HCT116 (cell line): ENCODE data around the gene ARL6IP4.

Source experiments
- ELF1 ChIP-seq: IDR thresholded peaks from 2 replicates; pipeline ENCODE4 v1.6.1; 2012; ENCODE audit warnings: low read depth, borderline replicate concordance
- YY1 ChIP-seq: IDR thresholded peaks from 2 replicates; pipeline ENCODE4 v1.6.1; 2011; ENCODE audit warnings: low read length, low read depth, moderate library complexity, mild to moderate bottlenecking; ENCODE audit not compliant: insufficient replicate concordance; ENCODE audit errors: extremely low read depth
- TF ChIP-seq, protein P1 (sequence below), 3 experiments: fragments of 200-600 bp in 1 of 3; sonication (generic) in 1 of 3; IDR thresholded peaks in 2 of 3; conservative IDR thresholded peaks in 1 of 3; 2 replicates each; pipeline ENCODE4 v1.5.1; 2012 to 2017; ENCODE audit warnings: low read depth in 2 of 3, low read length in 2 of 3, antibody characterized with exemption in 1 of 3, borderline replicate concordance in 1 of 3, control low read depth in 1 of 3, mild to moderate bottlenecking in 1 of 3, mixed read lengths in 1 of 3, mixed run types in 1 of 3, moderate library complexity in 1 of 3; ENCODE audit not compliant: insufficient read depth in 1 of 3

DNA sequence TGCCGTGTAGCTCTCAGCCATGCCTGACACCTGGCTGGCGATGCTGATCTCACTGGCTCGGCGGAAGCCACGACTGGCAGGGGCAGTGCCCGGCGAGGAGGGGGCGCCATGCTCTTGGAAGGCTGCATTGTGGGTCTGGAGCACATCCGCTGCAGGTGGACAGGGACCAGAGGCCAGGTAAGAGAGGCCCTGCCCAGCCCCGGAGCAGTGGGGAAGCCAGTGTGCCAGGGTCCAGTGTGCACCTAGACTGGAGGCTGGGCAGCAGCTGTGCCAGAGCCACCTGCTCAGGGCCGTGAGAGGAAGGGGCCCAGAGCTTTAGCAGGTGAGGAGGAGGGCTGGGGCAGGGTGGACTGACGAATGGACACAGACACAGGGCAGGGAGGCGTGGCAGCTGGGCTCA, 10.1 kb downstream of the ARL6IP4 start:
- TF ChIP-seq YY1 (no peak), ELF1 (no peak)
- TF ChIP-seq, protein P1, sequence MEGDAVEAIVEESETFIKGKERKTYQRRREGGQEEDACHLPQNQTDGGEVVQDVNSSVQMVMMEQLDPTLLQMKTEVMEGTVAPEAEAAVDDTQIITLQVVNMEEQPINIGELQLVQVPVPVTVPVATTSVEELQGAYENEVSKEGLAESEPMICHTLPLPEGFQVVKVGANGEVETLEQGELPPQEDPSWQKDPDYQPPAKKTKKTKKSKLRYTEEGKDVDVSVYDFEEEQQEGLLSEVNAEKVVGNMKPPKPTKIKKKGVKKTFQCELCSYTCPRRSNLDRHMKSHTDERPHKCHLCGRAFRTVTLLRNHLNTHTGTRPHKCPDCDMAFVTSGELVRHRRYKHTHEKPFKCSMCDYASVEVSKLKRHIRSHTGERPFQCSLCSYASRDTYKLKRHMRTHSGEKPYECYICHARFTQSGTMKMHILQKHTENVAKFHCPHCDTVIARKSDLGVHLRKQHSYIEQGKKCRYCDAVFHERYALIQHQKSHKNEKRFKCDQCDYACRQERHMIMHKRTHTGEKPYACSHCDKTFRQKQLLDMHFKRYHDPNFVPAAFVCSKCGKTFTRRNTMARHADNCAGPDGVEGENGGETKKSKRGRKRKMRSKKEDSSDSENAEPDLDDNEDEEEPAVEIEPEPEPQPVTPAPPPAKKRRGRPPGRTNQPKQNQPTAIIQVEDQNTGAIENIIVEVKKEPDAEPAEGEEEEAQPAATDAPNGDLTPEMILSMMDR (IDR thresholded peaks at IDR 0.05 in 2 of 3, conservative IDR thresholded peaks at IDR 0.05 in 1 of 3; ENCODE audit: borderline replicate concordance in 1 of 3, insufficient read depth in 1 of 3, low read depth in 2 of 3, low read length in 2 of 3): no peak
